ENCODE results near the gene XAB2. TPM values are rescaled to one million over a fixed set of nuclear protein-coding genes. Genes with fewer than 3 reads are reported as not detected.

Gene XAB2
- total RNA-seq, 2 experiments from 2014 or later, result 50.7 to 54.1 TPM

DNA sequence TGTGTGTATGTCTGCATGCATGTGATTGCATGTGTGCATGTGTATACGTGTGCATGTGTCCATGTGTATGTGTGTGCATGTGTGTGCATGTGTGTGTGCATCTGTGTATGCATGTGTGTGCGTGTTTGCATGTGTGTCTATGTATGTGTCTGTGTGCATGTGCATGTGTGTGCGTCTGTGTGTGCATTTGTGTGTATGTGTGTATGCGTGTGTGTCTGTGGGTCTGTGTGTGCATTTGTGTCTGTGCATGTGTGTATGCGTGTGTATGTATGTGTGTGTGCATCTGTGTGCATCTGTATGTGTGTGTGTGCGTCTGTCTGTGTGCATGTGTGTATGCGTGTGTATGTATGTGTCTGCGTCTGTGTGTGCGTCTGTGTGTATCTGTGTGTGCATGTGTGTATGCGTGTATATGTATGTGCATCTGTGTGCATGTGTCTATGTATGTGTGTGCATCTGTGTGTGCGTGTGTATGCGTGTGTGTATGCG, 10.6 kb upstream of the XAB2 start:
- DNase-seq, result no peak
- H3K27me3 Mint-ChIP-seq, result no peaks in the 10 kb centered on the region
- intact Hi-C loops (cut with micrococcal nuclease), result no loop called here
- peaks cover 14% of the 10 kb centered on the region for H3K36me3 Mint-ChIP-seq (ENCODE audit: low read depth)
- H3K4me3 Mint-ChIP-seq, result no peak overlapping the region
- H3K27ac Mint-ChIP-seq, result no peak overlapping the region
- ATAC-seq, result no peak
- H3K4me1 Mint-ChIP-seq (ENCODE audit: low read depth), result peaks cover 29% of the 10 kb centered on the region
- CTCF ChIA-PET, result interaction anchor here (0.6 kb wide), 1 partner anchor 17 kb away, joined by 3 read pairs; no protein-coding TSS in a partner anchor
- POLR2A ChIA-PET, result no interaction called here
- peaks cover 6% of the 10 kb centered on the region for H3K9me3 Mint-ChIP-seq
- TF ChIP-seq, protein P1, sequence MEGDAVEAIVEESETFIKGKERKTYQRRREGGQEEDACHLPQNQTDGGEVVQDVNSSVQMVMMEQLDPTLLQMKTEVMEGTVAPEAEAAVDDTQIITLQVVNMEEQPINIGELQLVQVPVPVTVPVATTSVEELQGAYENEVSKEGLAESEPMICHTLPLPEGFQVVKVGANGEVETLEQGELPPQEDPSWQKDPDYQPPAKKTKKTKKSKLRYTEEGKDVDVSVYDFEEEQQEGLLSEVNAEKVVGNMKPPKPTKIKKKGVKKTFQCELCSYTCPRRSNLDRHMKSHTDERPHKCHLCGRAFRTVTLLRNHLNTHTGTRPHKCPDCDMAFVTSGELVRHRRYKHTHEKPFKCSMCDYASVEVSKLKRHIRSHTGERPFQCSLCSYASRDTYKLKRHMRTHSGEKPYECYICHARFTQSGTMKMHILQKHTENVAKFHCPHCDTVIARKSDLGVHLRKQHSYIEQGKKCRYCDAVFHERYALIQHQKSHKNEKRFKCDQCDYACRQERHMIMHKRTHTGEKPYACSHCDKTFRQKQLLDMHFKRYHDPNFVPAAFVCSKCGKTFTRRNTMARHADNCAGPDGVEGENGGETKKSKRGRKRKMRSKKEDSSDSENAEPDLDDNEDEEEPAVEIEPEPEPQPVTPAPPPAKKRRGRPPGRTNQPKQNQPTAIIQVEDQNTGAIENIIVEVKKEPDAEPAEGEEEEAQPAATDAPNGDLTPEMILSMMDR (IDR thresholded peaks at IDR 0.05), result no peak

DNA sequence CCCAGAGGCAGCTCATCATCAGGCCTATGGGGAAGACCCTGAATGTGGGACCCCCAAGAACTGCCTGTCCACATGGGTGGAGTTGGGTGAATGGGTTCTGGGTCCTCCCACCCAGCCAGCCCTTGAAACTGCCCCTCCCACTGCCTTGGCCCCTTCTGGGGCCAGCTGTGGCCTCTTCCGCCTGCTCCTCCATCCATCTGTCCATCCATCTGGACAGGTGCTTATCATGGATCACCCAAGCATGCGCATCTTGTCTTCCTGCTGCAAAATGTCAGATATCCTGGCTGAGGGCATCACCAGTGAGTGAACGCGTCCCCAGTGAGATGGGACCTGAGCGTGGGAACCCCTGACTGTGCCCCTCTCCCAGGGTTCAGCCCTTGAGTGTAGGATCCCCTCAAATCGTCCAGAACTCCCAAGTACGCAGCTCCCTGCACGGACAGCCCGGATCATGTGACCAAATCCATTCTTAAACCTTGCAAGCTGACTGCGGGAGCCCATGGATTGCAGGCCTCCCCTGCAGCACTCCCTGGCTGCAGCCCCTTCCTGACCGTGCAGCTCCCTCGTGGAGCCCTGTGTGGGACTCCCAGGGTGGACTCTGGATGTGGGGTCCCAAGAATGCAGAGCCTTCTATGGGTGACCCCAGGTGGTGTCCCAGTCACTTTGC, 9.6 kb upstream of the XAB2 start:
- ChIA-PET POLR2A (interaction anchor here (1.9 kb wide), 2 partner anchors 10 kb away, joined by 8 to 10 read pairs; partner anchors contain the start of genes PET100 and XAB2), CTCF (interaction anchor here (0.6 to 2.5 kb wide), 4 partner anchors 9 to 71 kb away, joined by 3 to 14 read pairs (median 6); partner anchors contain the start of genes PET100, TRAPPC5 and XAB2)
- TF ChIP-seq, protein P1 (IDR thresholded peaks at IDR 0.05), result no peak
- intact Hi-C loops (cut with micrococcal nuclease), result no loop called here
- H3K4me1 Mint-ChIP-seq (ENCODE audit: low read depth), result peaks cover 29% of the 10 kb centered on the region
- H3K4me3 Mint-ChIP-seq, result peak overlapping the region; percentile 21
- H3K9me3 Mint-ChIP-seq, result peaks cover 6% of the 10 kb centered on the region
- H3K27ac Mint-ChIP-seq, result no peak overlapping the region
- no peaks in the 10 kb centered on the region for H3K27me3 Mint-ChIP-seq
- H3K36me3 Mint-ChIP-seq (ENCODE audit: low read depth), result peaks cover 12% of the 10 kb centered on the region
- no peak for ATAC-seq
- no peak for DNase-seq

DNA sequence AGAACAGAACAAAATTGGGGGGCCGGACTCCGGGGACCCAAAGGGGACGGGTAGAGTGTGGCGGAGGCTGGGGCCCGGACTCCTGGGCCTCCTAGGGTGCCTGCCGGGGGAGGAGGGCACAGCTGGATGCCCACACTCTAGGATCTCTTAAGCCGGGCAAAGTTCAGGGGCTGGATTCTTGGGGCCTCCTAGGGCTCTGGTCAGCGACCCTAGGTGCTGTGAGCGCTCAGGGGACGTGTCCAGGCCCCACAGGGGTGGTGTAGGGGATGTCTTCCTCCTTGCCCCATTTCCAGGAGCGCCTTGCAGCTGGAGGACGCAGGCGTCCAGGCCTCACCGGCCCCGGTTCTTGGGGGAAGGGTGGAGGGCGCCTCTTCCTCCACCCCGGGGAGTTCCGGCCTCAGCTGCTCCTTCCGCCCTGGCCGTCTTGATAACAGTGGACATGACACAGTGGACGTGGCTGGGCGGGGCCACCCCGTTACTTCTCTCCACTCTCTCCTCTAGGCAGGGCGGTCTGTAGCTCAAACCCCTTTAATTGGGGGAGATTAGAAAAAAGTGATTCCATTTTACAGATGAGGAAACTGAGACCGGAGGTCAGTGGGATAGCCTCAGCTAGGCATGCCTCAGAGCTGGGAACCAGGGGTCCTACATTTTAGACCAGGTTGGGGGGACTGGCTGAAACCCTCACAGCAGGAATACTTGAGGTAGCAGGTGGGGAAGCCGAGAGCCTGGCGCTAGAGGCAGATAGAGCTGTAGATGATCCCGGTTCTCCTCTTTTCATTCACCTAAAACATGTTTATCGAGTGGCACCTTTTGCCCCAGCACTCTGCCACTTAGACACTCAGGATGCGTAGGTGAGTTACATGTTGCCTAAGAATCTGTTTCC, 8.3 kb upstream of the XAB2 start:
- CTCF ChIA-PET, result interaction anchor here (1.0 to 2.5 kb wide), 4 partner anchors 15 to 162 kb away, joined by 4 to 14 read pairs (median 7); partner anchors contain the start of gene TRAPPC5
- Mint-ChIP-seq H3K4me1 (ENCODE audit: low read depth) (peaks cover 27% of the 10 kb centered on the region), H3K27me3 (no peaks in the 10 kb centered on the region), H3K4me3 (peak overlapping the region; percentile 81), H3K27ac (peak overlapping the region; percentile 88), H3K9me3 (peaks cover 6% of the 10 kb centered on the region), H3K36me3 (ENCODE audit: low read depth) (peaks cover 12% of the 10 kb centered on the region)
- ATAC-seq (peak; percentile 20), DNase-seq (peak; percentile 22)
- POLR2A ChIA-PET, result interaction anchor here (0.6 to 1.9 kb wide), 7 partner anchors 9 to 136 kb away, joined by 3 to 10 read pairs (median 4); partner anchors contain the start of genes PET100, TRAPPC5 and XAB2
- TF ChIP-seq, protein P1 (IDR thresholded peaks at IDR 0.05), result no peak
- intact Hi-C loops (cut with micrococcal nuclease), result no loop called here

DNA sequence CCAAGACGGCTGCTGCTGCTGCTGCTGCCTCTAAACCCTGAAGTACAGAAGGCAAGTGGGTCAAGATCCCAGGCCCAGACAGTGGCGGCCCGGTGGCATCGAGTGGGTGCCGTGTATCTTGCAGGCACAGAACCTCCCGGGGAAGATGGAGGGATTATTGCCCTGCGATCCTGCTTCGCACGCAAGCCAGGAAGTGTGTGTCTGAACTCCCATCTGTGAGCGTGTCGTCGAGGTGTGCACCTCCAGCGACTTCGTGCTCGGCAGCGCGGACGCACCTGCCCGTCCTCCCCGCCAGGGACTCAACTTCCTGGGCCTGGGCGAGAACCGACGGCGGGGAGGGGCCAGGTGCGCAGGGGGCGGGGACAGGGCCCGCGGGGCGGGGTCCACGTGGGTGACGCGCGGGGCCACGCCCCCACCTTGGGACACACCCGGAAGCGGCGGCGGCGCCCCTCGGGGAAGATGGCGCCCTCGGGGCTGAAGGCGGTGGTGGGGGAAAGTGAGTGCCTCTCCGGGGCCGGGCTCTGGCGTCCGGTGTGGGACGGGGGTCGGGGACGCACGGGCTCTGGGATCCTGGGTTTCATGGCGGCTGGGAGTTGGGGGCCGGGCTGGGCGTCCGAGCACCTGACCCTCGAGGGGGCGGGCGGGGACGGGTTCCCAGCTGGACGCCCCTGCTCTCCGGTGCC, 7.5 kb upstream of the XAB2 start, which contains the start of gene STXBP2:
Gene STXBP2, plus strand, starts transcription at position 420 of the 683 bp plus-strand sequence. Its CDS starts 40 bp downstream, at position 460.
- ChIA-PET POLR2A (interaction anchor here (0.6 to 1.9 kb wide), 6 partner anchors 8 to 136 kb away, joined by 3 to 10 read pairs (median 4); partner anchors contain the start of genes PET100, TRAPPC5 and XAB2), CTCF (interaction anchor here (1.0 to 2.5 kb wide), 4 partner anchors 16 to 163 kb away, joined by 4 to 14 read pairs (median 6); partner anchors contain the start of gene TRAPPC5)
- H3K36me3 Mint-ChIP-seq (ENCODE audit: low read depth), result peaks cover 12% of the 10 kb centered on the region
- peaks cover 27% of the 10 kb centered on the region for H3K4me1 Mint-ChIP-seq (ENCODE audit: low read depth)
- H3K27ac Mint-ChIP-seq, result peak within 1 kb of the TSS; percentile 88
- TF ChIP-seq, protein P1 (IDR thresholded peaks at IDR 0.05), result peak; percentile 36
- intact Hi-C loops (cut with micrococcal nuclease), result no loop called here
- peaks cover 6% of the 10 kb centered on the region for H3K9me3 Mint-ChIP-seq
- ATAC-seq (peak; percentile 98), DNase-seq (peak; percentile 92)
- no peaks in the 10 kb centered on the region for H3K27me3 Mint-ChIP-seq
- H3K4me3 Mint-ChIP-seq, result peak within 1 kb of the TSS; percentile 81
